SU-DHL-6 (cell line): ENCODE results near the gene KIF16B.

ENCODE experiments used
- H2AFZ ChIP-seq: fragments of 200-600 bp; sonication (generic); 2 replicates; pipeline ENCODE4 v1.6.1; 2014; ENCODE audit warnings: low read depth, mild to moderate bottlenecking, moderate library complexity, mixed read lengths, antibody characterized with exemption, low read length; ENCODE audit not compliant: severe bottlenecking
- H3F3A ChIP-seq: fragments of 200-600 bp; shearing (Covaris generic); 2 replicates; pipeline ENCODE4 v1.6.0; 2016; ENCODE audit warnings: antibody characterized with exemption, mild to moderate bottlenecking; ENCODE audit not compliant: insufficient read depth
- H3K27ac ChIP-seq: fragments of 200-600 bp; sonication (generic); 2 replicates; pipeline ENCODE4 v1.5.1; 2016; ENCODE audit warnings: low read depth, mild to moderate bottlenecking, low read length, moderate library complexity, mixed read lengths
- H3K27me3 ChIP-seq: fragments of 200-600 bp; sonication (generic), shearing (Covaris generic); 2 replicates; pipeline ENCODE4 v1.6.0; 2014; ENCODE audit warnings: mild to moderate bottlenecking, low read length
- H3K36me3 ChIP-seq: fragments of 200-600 bp; sonication (generic); 2 replicates; pipeline ENCODE4 v1.6.1; 2014; ENCODE audit warnings: mild to moderate bottlenecking, low read length, mixed read lengths
- H3K4me2 ChIP-seq: fragments of 300-600, 200-600 bp; shearing (Covaris generic), sonication (generic); 2 replicates; pipeline ENCODE4 v1.6.0; 2014; ENCODE audit warnings: low read length, low read depth, mild to moderate bottlenecking; ENCODE audit not compliant: poor library complexity, severe bottlenecking
- H3K4me3 ChIP-seq: fragments of 200-600 bp; sonication (generic); 2 replicates; pipeline ENCODE4 v1.5.1; 2014; ENCODE audit warnings: antibody characterized with exemption, low read length, mild to moderate bottlenecking, mixed read lengths; ENCODE audit not compliant: insufficient read depth, poor library complexity, severe bottlenecking
- H3K79me2 ChIP-seq: fragments of 200-600 bp; sonication (generic); 2 replicates; pipeline ENCODE4 v1.6.1; 2014; ENCODE audit warnings: mild to moderate bottlenecking, low read length, moderate library complexity; ENCODE audit not compliant: insufficient read depth
- H3K9ac ChIP-seq: fragments of 200-600 bp; sonication (generic); 2 replicates; pipeline ENCODE4 v1.7.0; 2014; ENCODE audit warnings: mild to moderate bottlenecking, low read length
- H3K9me2 ChIP-seq: fragments of 200-600 bp; sonication (generic); replicated peaks from 2 replicates; pipeline ENCODE4 v1.6.1; 2014; ENCODE audit warnings: low read length; ENCODE audit not compliant: insufficient read depth
- H3K9me3 ChIP-seq: fragments of 200-600 bp; sonication (generic); 2 replicates; pipeline ENCODE4 v1.6.1; 2014; ENCODE audit warnings: low read length, mixed read lengths; ENCODE audit not compliant: insufficient read depth
- H4K20me1 ChIP-seq: fragments of 200-600 bp; sonication (generic); 2 replicates; pipeline ENCODE4 v1.6.1; 2014; ENCODE audit warnings: low read depth, mild to moderate bottlenecking, antibody characterized with exemption, low read length, moderate library complexity, mixed read lengths
- CTCF ChIP-seq: fragments of 200-600 bp; sonication (generic); IDR thresholded peaks from one replicate; pipeline ENCODE4 v1.5.1; 2017; ENCODE audit warnings: antibody characterized with exemption, mild to moderate bottlenecking, low read length, moderate library complexity; ENCODE audit not compliant: insufficient read depth, poor library complexity, severe bottlenecking
- EZH2phosphoT487 ChIP-seq: fragments of 200-600 bp; sonication (generic), shearing (Covaris generic); conservative IDR thresholded peaks from 2 replicates; pipeline ENCODE4 v1.6.1; 2018; ENCODE audit warnings: mild to moderate bottlenecking, antibody characterized with exemption, low read length, moderate library complexity, mixed read lengths

KIF16B gene

GRCh38 chr20:16360668-16361067 is 212.6 kb downstream of the KIF16B start:
- Histone ChIP-seq H3K9me3 (no peaks in the 10 kb centered on the region), H3K79me2 (no peaks in the 10 kb centered on the region), H3F3A (no peaks in the 10 kb centered on the region), H3K27me3 (no peaks in the 10 kb centered on the region), H3K9ac (no peak overlapping the region), H2AFZ (no peak overlapping the region), H3K4me3 (no peak overlapping the region), H4K20me1 (no peaks in the 10 kb centered on the region), H3K4me2 (no peak overlapping the region), H3K9me2 (no peaks in the 10 kb centered on the region), H3K27ac (no peak overlapping the region), H3K36me3 (no peaks in the 10 kb centered on the region)
- TF ChIP-seq EZH2phosphoT487, result no peak
- TF ChIP-seq CTCF, result no peak

GRCh38 chr20:16353417-16353781 is 219.8 kb downstream of the KIF16B start:
- no peak for TF ChIP-seq EZH2phosphoT487
- Histone ChIP-seq H3K9ac (no peak overlapping the region), H3K27me3 (no peaks in the 10 kb centered on the region), H3K36me3 (no peaks in the 10 kb centered on the region), H3K9me3 (no peaks in the 10 kb centered on the region), H4K20me1 (no peaks in the 10 kb centered on the region), H3K4me3 (no peak overlapping the region), H3K79me2 (no peaks in the 10 kb centered on the region), H3K9me2 (no peaks in the 10 kb centered on the region), H3K27ac (no peak overlapping the region), H2AFZ (no peak overlapping the region), H3K4me2 (no peak overlapping the region), H3F3A (no peaks in the 10 kb centered on the region)

- Histone ChIP-seq H3K4me3 (no peak overlapping the region), H3F3A (no peaks in the 10 kb centered on the region), H4K20me1 (no peaks in the 10 kb centered on the region), H3K27me3 (no peaks in the 10 kb centered on the region), H3K4me2 (no peak overlapping the region), H3K27ac (no peak overlapping the region), H3K9me3 (no peaks in the 10 kb centered on the region), H3K9ac (no peak overlapping the region), H3K36me3 (no peaks in the 10 kb centered on the region), H3K79me2 (no peaks in the 10 kb centered on the region), H3K9me2 (no peaks in the 10 kb centered on the region), H2AFZ (no peak overlapping the region)
- TF ChIP-seq EZH2phosphoT487, result no peak
Measured at GRCh38 chr20:16352751-16353416, 220.4 kb downstream of the KIF16B start.

GRCh38 chr20:16352321-16352720 is 220.9 kb downstream of the KIF16B start:
- Histone ChIP-seq H3F3A (no peaks in the 10 kb centered on the region), H3K27ac (no peak overlapping the region)

More at GRCh38 chr20:16352321-16352720, 220.9 kb downstream of the KIF16B start:
- H4K20me1 ChIP-seq, result no peaks in the 10 kb centered on the region
- H3K36me3 ChIP-seq, result no peaks in the 10 kb centered on the region
- no peaks in the 10 kb centered on the region for H3K9me2 ChIP-seq
- H3K27me3 ChIP-seq, result no peaks in the 10 kb centered on the region
- no peak overlapping the region for H3K9ac ChIP-seq
- no peaks in the 10 kb centered on the region for H3K9me3 ChIP-seq
- no peak overlapping the region for H2AFZ ChIP-seq
- H3K4me2 ChIP-seq, result no peak overlapping the region
- H3K79me2 ChIP-seq, result no peaks in the 10 kb centered on the region
- TF ChIP-seq EZH2phosphoT487, result no peak
- no peak for TF ChIP-seq CTCF
- H3K4me3 ChIP-seq, result no peak overlapping the region
